Measurements from ENCODE around the gene KLHL10.
A peak's percentile ranks its signal among the peaks of the same experiment; 100 is the strongest.
"Not testable (repeated sequence)": the region's sequence is repeated elsewhere in the genome, so short reads cannot be mapped to it uniquely, and the experiment has no call there.

The KLHL10 gene

GRCh38 chr17:41813152-41813680, 24.4 kb upstream of the KLHL10 start:
- no peak for DNase-seq (ENCODE audit: low read depth in 1 of 2, low spot score in 1 of 2)

GRCh38 chr17:41813699-41814124, 23.9 kb upstream of the KLHL10 start:
- DNase-seq (ENCODE audit: low read depth in 1 of 2, low spot score in 1 of 2): no peak

GRCh38 chr17:41814195-41814594, 23.4 kb upstream of the KLHL10 start:
- no peak for DNase-seq (ENCODE audit: low read depth in 1 of 2, low spot score in 1 of 2)

GRCh38 chr17:41816637-41817320, 20.8 kb upstream of the KLHL10 start:
- DNase-seq (ENCODE audit: low read depth in 1 of 2, low spot score in 1 of 2): no peak

GRCh38 chr17:41818024-41818423, 19.6 kb upstream of the KLHL10 start:
- DNase-seq (ENCODE audit: low read depth in 1 of 2, low spot score in 1 of 2): no peak

- DNase-seq (ENCODE audit: low read depth in 1 of 2, low spot score in 1 of 2): no peak
Observed at GRCh38 chr17:41821776-41822175, 15.8 kb upstream of the KLHL10 start.

- DNase-seq (ENCODE audit: low read depth in 1 of 2, low spot score in 1 of 2): no peak
Observed at GRCh38 chr17:41822216-41823140, 15.1 kb upstream of the KLHL10 start.

- DNase-seq (ENCODE audit: low read depth in 1 of 2, low spot score in 1 of 2): no peak
Observed at GRCh38 chr17:41823141-41823524, 14.5 kb upstream of the KLHL10 start.

- no peak for DNase-seq (ENCODE audit: low read depth in 1 of 2, low spot score in 1 of 2)
Observed at GRCh38 chr17:41823580-41823979, 14.0 kb upstream of the KLHL10 start.

- DNase-seq (ENCODE audit: low read depth in 1 of 2, low spot score in 1 of 2): no peak
Observed at GRCh38 chr17:41824086-41824485, 13.5 kb upstream of the KLHL10 start.

GRCh38 chr17:41825175-41825845, 12.3 kb upstream of the KLHL10 start:
- no peak for DNase-seq (ENCODE audit: low read depth in 1 of 2, low spot score in 1 of 2)

GRCh38 chr17:41829961-41830360, 7.7 kb upstream of the KLHL10 start:
- DNase-seq (ENCODE audit: low read depth in 1 of 2, low spot score in 1 of 2): not testable (repeated sequence)

- no peak for DNase-seq (ENCODE audit: low read depth in 1 of 2, low spot score in 1 of 2)
Observed at GRCh38 chr17:41835214-41835799, 2.3 kb upstream of the KLHL10 start.

GRCh38 chr17:41835800-41836549, 1.6 kb upstream of the KLHL10 start, which contains the start of gene NT5C3B:
Gene NT5C3B, minus strand, starts transcription at chr17:41836232. Its CDS starts 39 bp downstream, at chr17:41836193.
- peak; percentile 8 to 38 for DNase-seq (ENCODE audit: low read depth in 1 of 2, low spot score in 1 of 2)

GRCh38 chr17:41836550-41837196, 952 bp upstream of the KLHL10 start:
- DNase-seq (ENCODE audit: low read depth in 1 of 2, low spot score in 1 of 2): no peak

- not testable (repeated sequence) for DNase-seq (ENCODE audit: low read depth in 1 of 2, low spot score in 1 of 2)
Observed at GRCh38 chr17:41839448-41839847, 1.8 kb downstream of the KLHL10 start.

GRCh38 chr17:41840781-41841180, 3.2 kb downstream of the KLHL10 start:
- DNase-seq (ENCODE audit: low read depth in 1 of 2, low spot score in 1 of 2): not testable (repeated sequence)

GRCh38 chr17:41844971-41845370, 7.3 kb downstream of the KLHL10 start:
- no peak for DNase-seq (ENCODE audit: low read depth in 1 of 2, low spot score in 1 of 2)

- no peak for DNase-seq (ENCODE audit: low read depth in 1 of 2, low spot score in 1 of 2)
Observed at GRCh38 chr17:41848788-41849187, 11.2 kb downstream of the KLHL10 start.

Data from stimulated activated CD4-positive, alpha-beta T cell treated with anti-CD3 and anti-CD28 coated beads, Interleukin-15, amount 100 ng/mL, for 1 hour (primary cell).